Fibroblast of skin of right biceps (primary cell): ENCODE results near the gene RABL2A.
A peak's percentile ranks its signal among the peaks of the same experiment; 100 is the strongest.
"Not testable (repeated sequence)": the region's sequence is repeated elsewhere in the genome, so short reads cannot be mapped to it uniquely, and the experiment has no call there.

Source experiments
- DNase-seq: peaks from one replicate; pipeline ENCODE4 v3.0.0-alpha.2; 2013

Gene RABL2A

GRCh38 chr2:113626616-113627330 is at the start of gene RABL2A:
RABL2A (plus strand) TSS chr2:113627266; CDS start chr2:113628607, 1,341 bp downstream.
- DNase-seq = peak; percentile 78

DNA sequence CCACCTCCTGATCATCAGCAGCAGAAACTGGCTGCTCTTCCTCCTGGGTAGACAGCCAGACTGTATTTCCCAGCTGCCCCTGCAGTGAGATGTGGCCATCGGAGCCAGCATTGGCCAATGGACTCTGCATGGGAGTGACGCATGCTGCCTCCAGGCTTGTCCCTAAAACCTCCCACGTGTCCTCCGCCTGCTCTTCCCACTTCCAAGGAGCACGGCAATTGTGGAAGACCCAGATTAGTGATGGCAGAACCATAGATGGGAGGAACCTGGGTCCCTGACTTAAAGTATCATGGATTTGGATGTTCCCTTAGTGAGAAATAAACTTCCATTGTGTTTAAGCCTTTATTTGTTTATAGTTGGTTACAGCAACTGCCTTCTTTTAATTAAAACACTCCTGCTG is 48.6 kb upstream of the RABL2A start:
- not testable (repeated sequence) for DNase-seq

- not testable (repeated sequence) for DNase-seq
Observed at GRCh38 chr2:113582473-113582872, 44.6 kb upstream of the RABL2A start.

DNA sequence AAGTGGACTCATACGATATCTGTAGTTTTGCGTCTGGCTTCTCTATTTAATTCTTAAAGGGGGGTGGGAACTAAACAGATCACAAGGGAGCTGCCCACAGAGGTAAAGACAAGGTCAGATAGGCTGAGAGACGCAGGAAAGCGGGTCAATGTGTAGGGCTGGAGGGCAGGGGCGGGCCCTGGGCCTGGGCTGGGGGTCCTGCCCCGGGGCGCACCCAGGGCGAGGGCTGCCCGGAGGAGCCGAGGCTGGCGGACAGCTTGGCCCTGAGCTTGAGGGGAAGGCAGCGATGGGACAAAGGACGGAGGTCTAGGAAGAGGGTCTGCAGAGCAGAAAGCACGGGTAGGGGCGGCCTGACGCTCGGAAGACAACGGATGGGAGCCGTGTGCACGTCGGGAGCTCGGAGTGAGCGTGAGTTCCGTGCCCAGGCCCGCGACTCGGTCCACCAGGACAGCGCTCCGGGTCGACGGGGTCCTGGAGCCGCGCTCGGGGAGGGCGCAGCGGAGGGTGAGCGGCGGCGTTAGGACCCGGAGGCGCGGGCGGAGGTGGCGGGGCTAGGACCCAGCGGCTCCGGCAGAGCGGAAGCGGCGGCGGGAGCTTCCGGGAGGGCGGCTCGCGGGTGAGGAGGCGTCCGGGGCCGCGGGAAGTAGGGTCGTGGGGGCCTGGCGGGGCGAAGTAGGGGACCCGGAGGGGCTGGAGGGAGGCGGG is 43.4 kb upstream of the RABL2A start:
- DNase-seq = peak; percentile 80

DNA sequence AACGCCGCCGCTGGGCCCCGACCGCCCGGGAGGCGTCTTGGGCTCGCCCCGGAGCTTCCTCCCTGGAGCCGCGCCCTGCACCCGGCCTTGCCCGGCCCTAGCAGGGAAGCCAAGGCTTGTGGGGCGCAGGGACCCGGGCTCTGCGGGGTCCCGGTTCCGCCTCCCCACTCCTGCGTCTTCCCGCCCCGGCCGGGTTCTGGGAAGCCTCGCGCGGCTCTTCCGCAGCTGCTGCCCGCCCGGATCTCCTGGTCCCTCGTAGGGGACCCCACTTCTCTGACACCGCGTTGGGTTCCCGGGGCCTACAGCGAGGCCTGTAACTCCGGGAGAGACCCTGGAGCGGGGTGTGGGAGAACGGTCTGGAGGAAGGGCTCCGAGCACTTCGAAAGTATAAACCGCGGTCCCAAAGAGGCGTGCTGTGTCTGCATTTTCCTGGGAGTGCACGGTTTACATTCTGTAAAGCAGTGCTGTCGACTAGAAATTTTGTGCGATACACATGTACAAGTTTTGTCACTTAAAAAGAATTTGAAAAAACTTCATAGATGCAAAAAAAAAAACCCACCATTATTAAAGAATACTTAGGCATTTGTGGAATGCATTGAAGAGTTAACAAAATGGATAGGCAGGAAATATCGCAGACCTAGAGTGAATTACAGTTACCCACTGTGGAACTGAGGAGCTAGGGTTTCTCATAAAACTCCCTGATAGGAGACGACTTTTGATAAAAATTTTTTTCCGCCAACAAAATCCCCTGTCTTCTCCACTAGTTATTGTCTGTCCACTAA is 42.6 kb upstream of the RABL2A start:
- DNase-seq = peak; percentile 33

DNA sequence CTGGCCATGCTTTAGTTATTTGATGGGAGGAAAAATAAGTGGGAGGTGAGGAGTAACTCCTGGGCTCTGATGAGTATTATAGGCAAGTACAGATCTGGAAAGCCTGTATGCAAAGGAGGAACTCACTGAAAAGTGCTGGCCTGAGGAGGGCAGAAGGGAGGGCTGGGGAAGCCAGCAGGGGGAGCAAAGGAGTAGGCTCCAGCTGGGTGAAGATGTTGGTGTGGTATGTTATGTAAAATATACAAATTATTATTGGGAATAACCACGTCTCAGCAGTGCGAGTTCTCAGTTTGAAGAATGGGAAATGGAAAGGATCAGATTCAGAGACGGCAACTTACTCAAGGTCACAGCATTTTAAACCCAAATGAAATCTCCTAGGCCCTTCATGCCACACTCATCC is 39.9 kb upstream of the RABL2A start:
- peak; percentile 21 for DNase-seq

GRCh38 chr2:113589591-113589990 is 37.5 kb upstream of the RABL2A start:
- not testable (repeated sequence) for DNase-seq

DNA sequence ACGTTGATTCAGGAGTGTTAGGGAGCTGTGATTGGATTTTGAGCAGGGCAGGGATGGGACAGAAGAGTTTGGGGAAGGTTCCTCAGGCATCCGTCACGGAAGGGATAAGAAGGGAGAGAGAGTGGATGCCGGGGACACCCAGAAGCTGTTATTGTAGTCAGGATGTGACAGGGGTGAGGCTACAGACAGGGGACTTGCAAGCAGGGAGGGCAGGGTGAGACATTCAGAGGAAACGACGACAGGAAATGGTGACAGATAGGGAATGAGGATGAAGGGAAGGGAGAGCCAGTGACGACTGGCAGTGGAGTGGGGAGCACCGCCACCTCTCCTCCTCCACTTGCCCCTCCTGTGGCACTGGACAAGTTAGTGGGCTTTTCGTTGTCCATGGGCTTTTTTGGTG is 35.1 kb upstream of the RABL2A start:
- not testable (repeated sequence) for DNase-seq

GRCh38 chr2:113593280-113593679 is 33.8 kb upstream of the RABL2A start:
- DNase-seq = not testable (repeated sequence)

- not testable (repeated sequence) for DNase-seq
Observed at GRCh38 chr2:113595725-113596124, 31.3 kb upstream of the RABL2A start.

- DNase-seq = not testable (repeated sequence)
Observed at GRCh38 chr2:113597164-113597563, 29.9 kb upstream of the RABL2A start.

GRCh38 chr2:113597572-113597971 is 29.5 kb upstream of the RABL2A start:
- DNase-seq = not testable (repeated sequence)

DNA sequence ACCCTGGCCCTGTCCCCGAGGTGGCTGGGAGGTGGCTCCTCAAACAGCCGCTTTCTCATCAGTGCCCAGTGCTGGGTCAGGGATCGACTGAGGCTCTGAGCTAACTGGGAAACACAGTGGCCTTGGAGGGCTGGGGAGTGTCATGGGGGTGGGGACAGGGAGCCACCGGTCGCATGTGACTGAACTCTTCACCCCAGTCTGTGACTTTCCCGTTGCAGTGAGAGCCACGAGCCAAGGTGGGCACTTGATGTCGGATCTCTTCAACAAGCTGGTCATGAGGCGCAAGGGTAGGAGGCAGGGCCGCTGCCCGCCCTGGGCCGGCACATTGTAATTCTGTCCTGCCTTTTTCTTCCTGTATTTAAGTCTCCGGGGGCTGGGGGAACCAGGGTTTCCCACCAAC is 28.9 kb upstream of the RABL2A start:
- DNase-seq = not testable (repeated sequence)

DNA sequence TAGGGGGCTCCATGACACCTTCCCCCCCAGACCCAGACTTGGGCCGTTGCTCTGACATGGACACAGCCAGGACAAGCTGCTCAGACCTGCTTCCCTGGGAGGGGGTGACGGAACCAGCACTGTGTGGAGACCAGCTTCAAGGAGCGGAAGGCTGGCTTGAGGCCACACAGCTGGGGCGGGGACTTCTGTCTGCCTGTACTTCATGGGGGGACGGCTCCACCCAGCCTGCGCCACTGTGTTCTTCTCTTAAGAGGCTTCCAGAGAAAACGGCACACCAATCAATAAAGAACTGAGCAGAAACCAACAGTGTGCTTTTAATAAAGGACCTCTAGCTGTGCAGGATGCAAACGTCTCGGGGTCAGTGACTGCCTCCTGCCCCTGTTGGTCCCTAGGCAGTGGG is 28.3 kb upstream of the RABL2A start:
- DNase-seq = not testable (repeated sequence)

GRCh38 chr2:113599208-113599607 is 27.9 kb upstream of the RABL2A start:
- not testable (repeated sequence) for DNase-seq

DNA sequence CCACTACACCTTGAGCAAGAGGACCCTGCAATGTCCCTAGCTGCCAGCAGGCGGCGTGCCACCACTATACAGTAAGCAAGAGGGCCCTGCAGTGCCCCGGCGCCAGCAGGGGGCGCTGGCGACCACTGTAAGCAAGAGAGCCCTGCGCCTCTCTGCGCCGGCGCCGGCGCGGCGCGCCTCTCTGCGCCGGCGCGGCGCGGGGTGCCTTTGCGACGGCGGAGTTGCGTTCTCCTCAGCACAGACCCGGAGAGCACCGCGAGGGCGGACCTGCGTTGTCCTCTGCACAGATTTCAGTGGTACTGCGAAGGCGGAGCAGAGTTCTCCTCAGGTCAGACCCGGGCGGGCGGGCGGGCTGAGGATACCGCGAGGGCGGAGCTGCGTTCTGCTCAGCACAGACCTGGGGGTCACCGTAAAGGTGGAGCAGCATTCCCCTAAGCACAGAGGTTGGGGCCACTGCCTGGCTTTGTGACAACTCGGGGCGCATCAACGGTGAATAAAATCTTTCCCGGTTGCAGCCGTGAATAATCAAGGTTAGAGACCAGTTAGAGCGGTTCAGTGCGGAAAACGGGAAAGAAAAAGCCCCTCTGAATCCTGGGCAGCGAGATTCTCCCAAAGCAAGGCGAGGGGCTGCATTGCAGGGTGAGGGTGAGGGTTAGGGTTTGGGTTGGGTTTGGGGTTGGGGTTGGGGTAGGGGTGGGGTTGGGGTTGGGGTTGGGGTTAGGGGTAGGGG is 24.9 kb upstream of the RABL2A start:
- peak; percentile 50 for DNase-seq

DNA sequence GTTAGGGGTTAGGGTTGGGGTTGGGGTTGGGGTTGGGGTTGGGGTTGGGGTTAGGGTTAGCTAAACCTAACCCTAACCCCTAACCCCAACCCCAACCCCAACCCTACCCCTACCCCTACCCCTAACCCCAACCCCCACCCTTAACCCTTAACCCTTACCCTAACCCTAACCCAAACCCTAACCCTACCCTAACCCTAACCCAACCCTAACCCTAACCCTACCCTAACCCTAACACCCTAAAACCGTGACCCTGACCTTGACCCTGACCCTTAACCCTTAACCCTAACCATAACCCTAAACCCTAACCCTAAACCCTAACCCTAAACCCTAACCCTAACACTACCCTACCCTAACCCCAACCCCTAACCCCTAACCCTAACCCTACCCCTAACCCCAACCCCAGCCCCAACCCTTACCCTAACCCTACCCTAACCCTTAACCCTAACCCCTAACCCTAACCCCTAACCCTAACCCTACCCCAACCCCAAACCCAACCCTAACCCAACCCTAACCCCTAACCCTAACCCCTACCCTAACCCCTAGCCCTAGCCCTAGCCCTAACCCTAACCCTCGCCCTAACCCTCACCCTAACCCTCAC is 24.1 kb upstream of the RABL2A start:
- DNase-seq = no peak

GRCh38 chr2:113603467-113604084 is 23.5 kb upstream of the RABL2A start:
- peak; percentile 89 for DNase-seq

GRCh38 chr2:113604085-113604477 is 23.0 kb upstream of the RABL2A start:
- peak; percentile 91 for DNase-seq

GRCh38 chr2:113604661-113605060 is 22.4 kb upstream of the RABL2A start:
- not testable (repeated sequence) for DNase-seq

- DNase-seq = not testable (repeated sequence)
Observed at GRCh38 chr2:113606036-113606435, 21.0 kb upstream of the RABL2A start.

- not testable (repeated sequence) for DNase-seq
Observed at GRCh38 chr2:113609822-113610221, 17.2 kb upstream of the RABL2A start.
